Colonic mucosa (tissue), 4 donors: Measurements from ENCODE around the gene TMPRSS12. TPM values are rescaled to one million over a fixed set of nuclear protein-coding genes. Genes with fewer than 3 reads are reported as not detected.
A peak's percentile ranks its signal among the peaks of the same experiment; 100 is the strongest.

ENCODE experiments used
- DNase-seq: peaks from one replicate; pipeline ENCODE4 v3.0.0-alpha.2; 2020
- H3K27ac ChIP-seq: fragments of 200-600 bp; one replicate; pipeline ENCODE4 v1.8.0; 2021
- H3K27me3 ChIP-seq: fragments of 200-600 bp; one replicate; pipeline ENCODE4 v1.8.0; 2021
- H3K36me3 ChIP-seq: fragments of 200-600 bp; one replicate; pipeline ENCODE4 v1.8.0; 2021
- H3K4me1 ChIP-seq: fragments of 200-600 bp; one replicate; pipeline ENCODE4 v1.8.0; 2021; ENCODE audit warnings: mild to moderate bottlenecking
- H3K4me3 ChIP-seq: fragments of 200-600 bp; one replicate; pipeline ENCODE4 v1.8.0; 2021
- H3K9ac ChIP-seq, 2 donors: one replicate each; pipeline ENCODE4 v1.7.0; 2013; ENCODE audit warnings: control low read depth in 2 of 2, low read depth in 2 of 2, low read length in 2 of 2
- H3K9me3 ChIP-seq: fragments of 200-600 bp; one replicate; pipeline ENCODE4 v1.8.0; 2021
- intact Hi-C: fragments of 100-400 bp; cut with DNase I; formaldehyde crosslinking; loops from one replicate; pipeline ENCODE4 v1.14.1; 2022
- total RNA-seq, 2 donors: library from RNA; stranded (reverse); fragmentation: NEBNext Ultra II Directional in 1 of 2; extraction: Animal tissue kit (Norgen Biotek cat#: 25700) in 1 of 2; gene quantifications; one replicate each; pipeline ENCODE4 v1.2.1, GENCODE V29; 2021
- TF ChIP-seq, protein P1 (sequence below): fragments of 200-600 bp; IDR thresholded peaks from one replicate; pipeline ENCODE4 v1.8.0; 2022; ENCODE audit warnings: antibody characterized with exemption, mild to moderate bottlenecking
- donor health status: healthy.
- donor health status: DM: no; HTN: no; CAD: no.
- donor health status: DM: no; HTN: no; CAD: no.

The TMPRSS12 gene
- total RNA-seq, 2 donors from 2014 or later = not detected

DNA sequence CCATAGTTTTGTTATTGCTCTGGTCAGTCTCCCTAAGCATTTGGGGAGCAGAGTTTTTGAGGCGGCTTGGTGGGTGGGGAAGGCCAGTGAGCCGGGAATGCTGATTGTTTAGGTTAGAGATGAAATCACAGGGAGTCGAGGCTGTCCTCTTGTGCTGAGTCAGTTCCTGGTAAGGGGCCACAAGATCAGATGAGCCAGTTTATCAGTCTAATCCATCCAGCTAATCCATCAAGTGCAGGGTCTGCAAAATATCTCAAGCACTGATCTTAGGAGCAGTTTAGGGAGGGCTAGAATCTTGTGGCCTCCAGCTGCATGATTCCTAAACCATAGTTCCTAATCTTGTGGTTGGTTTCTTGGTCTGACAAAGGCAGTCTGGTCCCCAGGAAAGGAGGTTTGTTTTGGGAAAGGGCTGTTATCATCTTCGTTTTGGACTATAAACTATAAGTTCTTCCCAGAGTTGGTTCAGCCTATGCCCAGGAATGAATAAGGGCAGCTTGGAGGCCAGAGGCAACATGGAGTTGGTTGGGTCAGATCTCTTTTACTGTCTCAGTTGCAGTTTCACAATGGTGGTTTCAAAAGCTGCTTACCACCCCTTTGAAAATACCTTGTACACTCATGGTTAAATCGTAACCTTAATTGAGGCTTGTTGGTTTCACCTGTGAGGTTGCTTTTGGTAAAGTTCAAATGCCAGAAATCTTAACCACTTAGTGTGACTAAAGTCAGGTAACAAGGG lies 76.0 kb downstream of the TMPRSS12 start:
- Histone ChIP-seq H3K36me3 (no peaks in the 10 kb centered on the region), H3K9me3 (no peaks in the 10 kb centered on the region), H3K27me3 (no peaks in the 10 kb centered on the region), H3K27ac (no peak overlapping the region), H3K4me1 (no peaks in the 10 kb centered on the region), H3K4me3 (no peak overlapping the region), H3K9ac (no peak overlapping the region)
- intact Hi-C loops = no loop called here
- TF ChIP-seq, protein P1, sequence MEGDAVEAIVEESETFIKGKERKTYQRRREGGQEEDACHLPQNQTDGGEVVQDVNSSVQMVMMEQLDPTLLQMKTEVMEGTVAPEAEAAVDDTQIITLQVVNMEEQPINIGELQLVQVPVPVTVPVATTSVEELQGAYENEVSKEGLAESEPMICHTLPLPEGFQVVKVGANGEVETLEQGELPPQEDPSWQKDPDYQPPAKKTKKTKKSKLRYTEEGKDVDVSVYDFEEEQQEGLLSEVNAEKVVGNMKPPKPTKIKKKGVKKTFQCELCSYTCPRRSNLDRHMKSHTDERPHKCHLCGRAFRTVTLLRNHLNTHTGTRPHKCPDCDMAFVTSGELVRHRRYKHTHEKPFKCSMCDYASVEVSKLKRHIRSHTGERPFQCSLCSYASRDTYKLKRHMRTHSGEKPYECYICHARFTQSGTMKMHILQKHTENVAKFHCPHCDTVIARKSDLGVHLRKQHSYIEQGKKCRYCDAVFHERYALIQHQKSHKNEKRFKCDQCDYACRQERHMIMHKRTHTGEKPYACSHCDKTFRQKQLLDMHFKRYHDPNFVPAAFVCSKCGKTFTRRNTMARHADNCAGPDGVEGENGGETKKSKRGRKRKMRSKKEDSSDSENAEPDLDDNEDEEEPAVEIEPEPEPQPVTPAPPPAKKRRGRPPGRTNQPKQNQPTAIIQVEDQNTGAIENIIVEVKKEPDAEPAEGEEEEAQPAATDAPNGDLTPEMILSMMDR = no peak
- DNase-seq = no peak

DNA sequence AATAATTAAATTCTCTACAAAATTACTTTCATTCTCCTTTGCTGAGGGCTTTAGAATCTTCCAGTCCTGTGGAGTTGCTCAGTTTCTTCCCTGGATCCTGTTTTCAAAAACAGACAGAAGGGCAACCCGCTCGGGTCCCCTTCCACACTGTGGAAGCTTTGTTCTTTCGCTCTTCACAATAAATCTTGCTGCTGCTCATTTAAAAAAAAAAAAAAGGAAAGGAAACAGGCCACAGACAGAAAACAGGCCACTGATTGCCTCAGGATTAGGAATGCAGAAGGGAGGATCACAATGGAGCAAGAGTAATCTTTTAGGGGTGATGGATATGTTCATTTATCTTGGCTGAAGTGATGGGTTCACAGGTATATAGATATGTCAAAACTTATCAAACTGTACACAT lies 80.1 kb downstream of the TMPRSS12 start:
- peaks cover 4% of the 10 kb centered on the region for H3K4me1 ChIP-seq
- H3K27ac ChIP-seq = peak overlapping the region; percentile 92
- H3K36me3 ChIP-seq = no peaks in the 10 kb centered on the region
- H3K9ac ChIP-seq = no peak overlapping the region
- no peak overlapping the region for H3K4me3 ChIP-seq
- DNase-seq = no peak
- intact Hi-C loops = loop anchor here (5.0 kb wide), 1 partner anchor 64 kb away; no protein-coding TSS in a partner anchor
- no peaks in the 10 kb centered on the region for H3K27me3 ChIP-seq
- TF ChIP-seq, protein P1 = no peak
- H3K9me3 ChIP-seq = no peaks in the 10 kb centered on the region

DNA sequence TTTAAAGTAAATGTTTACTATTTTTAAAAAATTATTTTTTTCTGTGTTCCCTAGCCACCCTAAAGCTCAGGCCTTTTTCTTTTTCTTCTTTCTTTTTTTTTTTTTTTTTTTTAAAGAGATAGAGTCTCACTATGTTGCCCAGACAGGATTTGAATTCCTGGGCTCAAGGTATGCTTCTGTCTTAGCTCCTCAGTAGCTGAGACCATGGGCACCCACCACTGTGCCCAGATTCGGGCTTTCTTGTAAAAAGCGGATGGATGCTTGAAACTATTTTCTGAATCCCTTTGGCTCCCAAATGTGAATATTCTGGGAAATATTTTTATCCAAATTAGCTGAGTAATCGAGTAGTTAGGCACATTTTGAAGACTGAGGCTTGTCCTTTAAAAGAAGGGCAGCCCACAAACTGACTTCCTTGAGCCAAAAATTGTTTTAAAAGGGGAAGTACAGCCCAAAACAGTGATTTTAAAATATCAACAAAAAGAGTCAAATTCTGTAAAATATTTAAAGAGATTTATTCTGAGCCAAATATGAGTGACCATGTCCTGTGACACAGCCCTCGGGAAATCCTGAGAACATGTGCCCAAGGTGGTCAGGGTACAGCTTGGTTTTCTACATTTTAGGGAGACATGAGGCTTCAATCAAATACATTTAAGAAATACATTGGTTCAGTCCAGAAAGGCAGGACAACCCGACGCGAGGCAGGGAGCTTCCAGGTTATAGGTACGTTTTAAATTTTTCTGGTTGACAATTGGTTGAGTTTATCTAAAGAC lies 80.8 kb downstream of the TMPRSS12 start:
- Histone ChIP-seq H3K27me3 (no peaks in the 10 kb centered on the region), H3K9ac (peak overlapping the region; percentile 54 to 98), H3K36me3 (no peaks in the 10 kb centered on the region), H3K4me1 (peaks cover 7% of the 10 kb centered on the region), H3K27ac (peak overlapping the region; percentile 92), H3K4me3 (peak overlapping the region; percentile 56), H3K9me3 (no peaks in the 10 kb centered on the region)
- intact Hi-C loops = loop anchor here (5.0 kb wide), 1 partner anchor 64 kb away; no protein-coding TSS in a partner anchor
- no peak for DNase-seq
- TF ChIP-seq, protein P1 = no peak

DNA sequence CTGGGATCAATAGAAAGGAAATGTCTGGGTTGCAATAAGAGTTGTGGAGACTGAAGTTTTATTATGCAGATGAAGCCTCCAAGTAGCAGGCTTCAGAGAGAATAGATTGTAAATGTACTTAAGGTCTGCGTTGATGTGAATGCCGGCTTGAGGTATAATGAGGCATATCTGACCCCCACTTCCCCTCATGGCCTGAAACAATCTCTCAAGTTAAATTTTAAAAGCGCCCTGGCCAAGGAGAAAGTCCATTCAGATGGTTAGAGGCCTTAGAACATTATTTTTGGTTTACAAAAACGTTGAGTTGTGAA lies 81.4 kb downstream of the TMPRSS12 start:
- intact Hi-C loops = loop anchor here (5.0 kb wide), 1 partner anchor 63 kb away; no protein-coding TSS in a partner anchor
- H3K4me1 ChIP-seq = peaks cover 7% of the 10 kb centered on the region

More for the DNA sequence above, 81.4 kb downstream of the TMPRSS12 start:
- Histone ChIP-seq H3K9ac (peak overlapping the region; percentile 54 to 98), H3K27me3 (no peaks in the 10 kb centered on the region), H3K27ac (peak overlapping the region; percentile 92), H3K4me3 (peak overlapping the region; percentile 56), H3K9me3 (no peaks in the 10 kb centered on the region), H3K36me3 (no peaks in the 10 kb centered on the region)
- TF ChIP-seq, protein P1 = no peak
- DNase-seq = no peak
